Measurements from ENCODE around the gene TSPAN5. TPM values are rescaled to one million over a fixed set of nuclear protein-coding genes. Genes with fewer than 3 reads are reported as not detected.
"Not testable (repeated sequence)": the region's sequence is repeated elsewhere in the genome, so short reads cannot be mapped to it uniquely, and the experiment has no call there.

Gene TSPAN5
- total and polyA plus RNA-seq, 8 donors, result 0.23 to 2.6 (median 1.2) TPM

DNA sequence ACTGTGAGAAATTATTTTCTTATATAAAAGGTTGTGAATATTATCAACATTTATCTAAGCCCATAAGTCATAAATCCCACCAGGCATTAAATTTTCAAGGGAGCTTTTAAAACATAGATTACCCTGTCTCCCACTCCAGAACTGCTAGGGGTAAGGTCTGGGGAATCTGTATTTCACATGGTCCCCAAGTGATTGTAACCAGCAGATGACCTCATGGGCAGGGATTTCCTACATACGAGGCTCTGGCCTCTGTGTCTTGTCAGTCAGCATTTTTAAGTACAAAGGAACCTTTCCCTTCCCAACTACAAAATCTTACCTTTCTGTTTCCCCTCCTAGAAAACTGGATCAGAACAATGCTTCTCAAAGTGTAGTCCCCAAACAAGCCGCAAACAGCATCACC is 188.6 kb downstream of the TSPAN5 start:
- 66 to 71% methylated on average over 2 of the region's 2 CpGs for WGBS, 2 donors
- DNase-seq (no peak), ATAC-seq (no peak), FAIRE-seq (no peak)
- Histone ChIP-seq H3K4me3 (no peak overlapping the region), H3K9me3 (no peaks in the 10 kb centered on the region), H3K4me1 (no peaks in the 10 kb centered on the region), H3K27ac (no peak overlapping the region), H3K36me3 (no peaks in the 10 kb centered on the region), H3K27me3 (no peaks in the 10 kb centered on the region)
- intact Hi-C loops (cut with DNase I), result no loop called here
- TF ChIP-seq, protein P1, sequence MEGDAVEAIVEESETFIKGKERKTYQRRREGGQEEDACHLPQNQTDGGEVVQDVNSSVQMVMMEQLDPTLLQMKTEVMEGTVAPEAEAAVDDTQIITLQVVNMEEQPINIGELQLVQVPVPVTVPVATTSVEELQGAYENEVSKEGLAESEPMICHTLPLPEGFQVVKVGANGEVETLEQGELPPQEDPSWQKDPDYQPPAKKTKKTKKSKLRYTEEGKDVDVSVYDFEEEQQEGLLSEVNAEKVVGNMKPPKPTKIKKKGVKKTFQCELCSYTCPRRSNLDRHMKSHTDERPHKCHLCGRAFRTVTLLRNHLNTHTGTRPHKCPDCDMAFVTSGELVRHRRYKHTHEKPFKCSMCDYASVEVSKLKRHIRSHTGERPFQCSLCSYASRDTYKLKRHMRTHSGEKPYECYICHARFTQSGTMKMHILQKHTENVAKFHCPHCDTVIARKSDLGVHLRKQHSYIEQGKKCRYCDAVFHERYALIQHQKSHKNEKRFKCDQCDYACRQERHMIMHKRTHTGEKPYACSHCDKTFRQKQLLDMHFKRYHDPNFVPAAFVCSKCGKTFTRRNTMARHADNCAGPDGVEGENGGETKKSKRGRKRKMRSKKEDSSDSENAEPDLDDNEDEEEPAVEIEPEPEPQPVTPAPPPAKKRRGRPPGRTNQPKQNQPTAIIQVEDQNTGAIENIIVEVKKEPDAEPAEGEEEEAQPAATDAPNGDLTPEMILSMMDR (IDR thresholded peaks at IDR 0.05), result no peak

DNA sequence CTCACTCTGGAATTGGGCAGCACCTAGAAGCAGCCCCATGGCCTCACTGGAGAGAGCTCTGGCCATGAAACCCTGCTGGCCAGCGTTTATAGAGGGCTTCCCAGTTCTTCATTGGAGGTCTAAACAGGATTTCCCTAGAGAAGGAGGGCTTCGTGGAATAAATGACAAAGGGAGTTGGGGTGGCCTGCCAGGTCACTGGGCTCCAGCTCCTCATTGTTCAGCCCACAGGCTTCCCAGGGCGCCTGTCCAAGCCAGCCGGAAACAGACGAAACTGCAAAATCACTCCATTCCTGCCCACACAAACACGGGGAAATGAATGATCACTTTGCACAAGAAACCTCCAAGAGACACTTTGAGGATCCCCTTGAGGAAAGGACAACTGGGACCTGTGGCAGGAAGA is 189.7 kb downstream of the TSPAN5 start:
- WGBS, 2 donors, result 41 to 51% methylated on average over 6 of the region's 6 CpGs
- FAIRE-seq (no peak), ATAC-seq (peak in 1 of 4 donors; percentile 7), DNase-seq (no peak)
- intact Hi-C loops (cut with DNase I), result no loop called here
- Histone ChIP-seq H3K4me1 (no peaks in the 10 kb centered on the region), H3K36me3 (no peaks in the 10 kb centered on the region), H3K4me3 (no peak overlapping the region), H3K9me3 (no peaks in the 10 kb centered on the region), H3K27me3 (no peaks in the 10 kb centered on the region), H3K27ac (no peak overlapping the region)
- TF ChIP-seq, protein P1 (IDR thresholded peaks at IDR 0.05), result no peak

DNA sequence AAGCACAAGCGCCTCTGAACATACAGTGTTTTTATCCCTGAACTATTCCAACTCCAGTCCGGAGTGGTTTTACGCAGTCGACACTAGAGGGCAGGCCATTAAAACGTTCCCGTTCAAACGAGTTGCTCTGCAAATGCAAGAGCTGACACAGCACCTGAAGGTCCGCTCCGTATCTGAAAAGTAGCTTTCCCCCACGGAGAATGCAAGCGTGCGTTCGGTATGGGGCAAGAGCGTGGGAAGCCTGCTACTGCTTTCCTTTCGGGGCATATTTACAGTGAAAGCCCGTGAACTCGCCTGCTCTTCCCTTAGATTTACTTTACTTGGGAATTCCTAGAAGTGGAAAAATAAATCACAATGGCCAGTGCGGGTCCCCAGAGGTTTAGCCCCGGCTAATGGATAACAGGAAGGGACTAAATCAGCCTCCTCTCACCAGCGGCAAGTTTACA is 190.8 kb downstream of the TSPAN5 start:
- TF ChIP-seq, protein P1 (IDR thresholded peaks at IDR 0.05), result peak; percentile 57 to 61 (median 59)
- peak in 5 of 6 donors; percentile 53 to 78 (median 66) for DNase-seq
- WGBS, 2 donors, result 1 to 2% methylated on average over 20 of the region's 20 CpGs
- Histone ChIP-seq H3K27ac (no peak overlapping the region), H3K36me3 (no peaks in the 10 kb centered on the region), H3K4me3 (peak overlapping the region in 2 of 4 donors; percentile 25 to 40), H3K9me3 (no peaks in the 10 kb centered on the region), H3K4me1 (no peaks in the 10 kb centered on the region), H3K27me3 (no peaks in the 10 kb centered on the region)
- intact Hi-C loops (cut with DNase I), result no loop called here
- ATAC-seq, result peak; percentile 96 to 99 (median 99)
- FAIRE-seq, result no peak

DNA sequence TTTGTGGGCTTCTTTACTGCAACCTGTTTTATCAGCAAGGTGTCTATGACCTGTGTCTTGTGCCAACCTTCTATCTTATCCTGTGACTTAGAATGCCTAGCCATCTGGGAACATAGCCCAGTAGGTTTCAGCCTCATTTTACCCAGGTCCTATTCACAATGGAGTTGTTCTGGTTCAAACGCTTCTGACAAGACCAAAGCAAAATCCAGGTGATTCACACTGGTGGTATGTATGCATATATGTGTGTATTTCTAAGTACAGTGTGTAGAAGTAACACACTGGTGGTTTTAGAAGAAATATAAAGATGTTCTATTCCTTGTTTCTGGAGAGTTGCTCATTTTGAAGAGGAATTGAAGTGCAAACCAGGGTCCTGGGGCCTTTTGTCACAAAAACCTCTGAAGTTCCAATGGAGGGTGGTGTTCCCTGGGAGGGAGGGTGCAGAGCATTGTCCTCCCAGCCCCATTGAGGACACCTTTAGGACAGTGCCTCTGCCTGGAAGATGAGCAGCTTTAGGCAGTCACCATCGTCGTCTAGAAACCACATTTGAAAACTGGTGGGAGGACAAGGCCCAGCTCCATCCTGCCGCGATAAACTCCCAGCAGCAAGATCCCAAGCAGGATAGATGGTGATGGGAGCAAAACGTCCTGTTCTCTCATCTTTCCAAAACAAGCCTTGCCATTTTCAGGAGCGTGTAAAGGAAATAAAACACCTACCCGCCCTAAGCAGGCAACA is 191.4 kb downstream of the TSPAN5 start:
- WGBS, 2 donors, result 31 to 32% methylated on average over 8 of the region's 8 CpGs
- Histone ChIP-seq H3K27ac (no peak overlapping the region), H3K36me3 (no peaks in the 10 kb centered on the region), H3K9me3 (no peaks in the 10 kb centered on the region), H3K4me1 (no peaks in the 10 kb centered on the region), H3K27me3 (no peaks in the 10 kb centered on the region), H3K4me3 (no peak overlapping the region)
- FAIRE-seq (no peak), DNase-seq (no peak), ATAC-seq (peak in 1 of 4 donors; percentile 12)
- intact Hi-C loops (cut with DNase I), result no loop called here
- TF ChIP-seq, protein P1 (IDR thresholded peaks at IDR 0.05), result no peak

DNA sequence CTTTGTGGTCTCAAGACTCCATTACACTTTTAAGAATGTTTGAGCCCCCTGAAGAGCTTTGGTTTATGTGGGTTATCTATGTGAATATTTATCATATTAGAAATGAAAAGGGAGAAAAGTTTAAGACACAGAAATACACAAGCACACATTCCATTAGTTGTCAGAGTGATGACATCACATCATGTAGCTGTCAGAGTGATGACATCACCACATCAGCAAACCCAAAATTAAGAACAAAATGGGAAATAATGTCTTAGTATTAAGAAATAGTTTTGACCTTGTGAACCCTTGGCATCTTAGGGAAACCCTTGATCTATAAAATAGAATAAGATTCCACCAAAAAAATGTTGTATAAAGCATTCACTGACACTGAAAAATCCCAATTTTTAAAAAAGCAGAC is 195.9 kb downstream of the TSPAN5 start:
- H3K4me3 ChIP-seq, result no peak overlapping the region
- DNase-seq, result no peak
- H3K9me3 ChIP-seq, result no peaks in the 10 kb centered on the region
- no peaks in the 10 kb centered on the region for H3K4me1 ChIP-seq
- no peaks in the 10 kb centered on the region for H3K36me3 ChIP-seq
- no peak for FAIRE-seq
- no peak for ATAC-seq
- TF ChIP-seq, protein P1 (IDR thresholded peaks at IDR 0.05), result no peak
- intact Hi-C loops (cut with DNase I), result no loop called here
- H3K27me3 ChIP-seq, result no peaks in the 10 kb centered on the region
- no peak overlapping the region for H3K27ac ChIP-seq

DNA sequence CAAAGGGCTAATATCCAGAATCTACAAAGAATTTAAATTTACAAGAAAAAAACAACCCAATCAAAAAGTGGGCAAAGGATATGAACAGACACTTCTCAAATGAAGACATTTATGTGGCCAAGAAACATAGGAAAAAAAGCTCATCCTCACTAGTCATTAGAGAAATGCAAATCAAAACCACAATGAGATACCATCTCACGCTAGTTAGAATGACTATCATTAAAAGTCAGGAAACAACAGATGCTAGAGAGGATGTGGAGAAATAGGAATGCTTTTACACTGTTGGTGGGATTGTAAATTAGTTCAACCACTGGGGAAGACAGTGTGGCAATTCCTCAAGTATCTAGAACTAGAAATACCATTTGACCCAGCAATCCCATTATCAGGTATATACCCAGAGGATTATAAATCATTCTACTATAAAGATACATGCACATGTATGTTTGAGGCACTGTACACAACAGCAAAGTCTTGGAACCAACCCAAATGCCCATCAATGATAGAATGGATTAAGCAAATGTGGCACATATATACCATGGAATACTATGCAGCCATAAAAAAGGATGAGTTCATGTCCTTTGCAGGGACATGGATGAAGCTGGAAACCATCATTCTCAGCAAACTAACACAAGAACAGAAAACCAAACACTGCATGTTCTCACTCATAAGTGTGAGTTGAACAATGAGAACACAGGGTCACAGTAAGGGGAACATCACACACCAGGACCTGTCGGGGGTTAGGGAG is 197.1 kb downstream of the TSPAN5 start:
- not testable (repeated sequence) for H3K27me3 ChIP-seq, ATAC-seq, FAIRE-seq

DNA sequence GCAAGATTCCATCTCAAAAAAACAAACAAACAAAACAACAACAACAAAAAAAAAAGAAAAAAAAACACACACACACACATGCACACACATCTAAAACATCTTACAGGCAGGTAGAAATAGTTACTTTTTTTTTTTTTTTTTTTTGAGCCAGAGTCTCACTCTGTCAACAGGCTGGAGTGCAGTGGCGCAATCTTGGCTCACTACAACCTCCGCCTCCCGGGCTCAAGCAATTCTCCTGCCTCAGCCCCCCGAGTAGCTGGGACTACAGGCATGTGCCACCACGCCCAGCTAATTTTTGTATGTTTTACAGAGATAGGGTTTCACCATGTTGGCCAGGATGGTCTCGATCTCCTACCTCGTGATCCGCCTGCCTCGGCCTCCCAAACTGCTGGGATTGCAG is 201.0 kb downstream of the TSPAN5 start:
- FAIRE-seq; H3K9me3 ChIP-seq; H3K4me1 ChIP-seq; H3K27ac ChIP-seq; ATAC-seq; intact Hi-C loops (cut with DNase I); H3K36me3 ChIP-seq; DNase-seq; H3K4me3 ChIP-seq; H3K27me3 ChIP-seq: not testable (repeated sequence)
- 90 to 95% methylated on average over 9 of the region's 9 CpGs for WGBS, 2 donors

More for the DNA sequence above, 197.1 kb downstream of the TSPAN5 start:
- intact Hi-C loops (cut with DNase I); H3K9me3 ChIP-seq; H3K4me3 ChIP-seq; H3K4me1 ChIP-seq; H3K27ac ChIP-seq; H3K36me3 ChIP-seq; DNase-seq: not testable (repeated sequence)
- WGBS, 2 donors, result 92 to 100% methylated on average over 2 of the region's 2 CpGs

Data from pancreas (tissue), 10 donors.